ENCODE results near the gene BBS9. TPM values are rescaled to one million over a fixed set of nuclear protein-coding genes. Genes with fewer than 3 reads are reported as not detected.

Gene BBS9
- polyA plus RNA-seq, 1 donor, result 8.8 TPM

DNA sequence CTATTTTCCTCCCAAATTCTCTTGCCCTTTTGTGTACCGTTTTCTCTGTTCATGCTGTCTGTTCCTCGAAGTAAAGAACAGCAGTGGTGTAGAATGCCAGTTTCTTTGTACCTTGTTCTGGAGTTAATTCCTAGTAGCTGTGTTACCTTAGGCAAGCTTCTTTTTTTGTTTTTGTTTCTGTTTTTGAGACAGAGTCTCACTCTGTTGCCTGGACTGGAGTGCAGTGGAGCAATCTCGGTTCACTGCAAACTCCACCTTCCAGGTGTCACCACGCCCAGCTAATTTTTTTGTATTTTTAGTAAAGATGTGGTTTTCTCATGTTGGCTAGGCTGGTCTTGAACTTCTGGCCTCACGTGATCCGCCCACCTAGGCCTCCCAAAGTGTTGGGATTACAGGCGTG, 221.2 kb downstream of the BBS9 start:
- Histone ChIP-seq H3K4me3 (ENCODE audit: low read length) (no peak overlapping the region), H3K27ac (ENCODE audit: low read length) (no peak overlapping the region), H3K27me3 (ENCODE audit: control insufficient read depth, insufficient read depth, low read length) (no peaks in the 10 kb centered on the region), H3K4me1 (ENCODE audit: control insufficient read depth, insufficient read depth, low read length) (no peaks in the 10 kb centered on the region), H3K36me3 (ENCODE audit: control insufficient read depth, insufficient read depth, low read length) (no peaks in the 10 kb centered on the region), H3K9me3 (ENCODE audit: control insufficient read depth, low read depth, low read length) (no peaks in the 10 kb centered on the region)
- 92% methylated on average over 2 of the region's 7 CpGs for WGBS (ENCODE audit: insufficient coverage, low lambda C conversion rate)
- no peak for DNase-seq

DNA sequence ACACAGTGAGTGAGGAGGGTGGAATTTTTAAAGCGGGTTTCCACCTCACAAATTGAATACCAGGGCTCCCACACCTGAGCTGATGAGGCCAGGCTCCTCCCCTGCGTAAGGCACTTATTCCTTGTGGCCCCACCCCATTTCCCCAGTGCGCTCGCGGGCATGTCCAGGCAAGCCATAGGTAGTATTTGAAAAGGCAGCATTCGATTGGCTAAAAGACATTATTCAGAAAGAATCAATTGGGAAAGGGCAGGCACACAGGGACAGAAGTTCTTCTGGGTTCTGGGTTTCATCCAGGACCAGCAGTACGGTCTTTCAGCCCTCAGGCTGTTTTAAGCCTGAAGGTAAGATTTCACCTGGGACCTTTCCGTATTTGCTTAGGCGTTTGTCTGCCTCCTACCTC, 222.3 kb downstream of the BBS9 start:
- DNase-seq, result no peak
- no peaks in the 10 kb centered on the region for H3K9me3 ChIP-seq (ENCODE audit: control insufficient read depth, low read depth, low read length)
- no peak overlapping the region for H3K27ac ChIP-seq (ENCODE audit: low read length)
- H3K27me3 ChIP-seq (ENCODE audit: control insufficient read depth, insufficient read depth, low read length), result no peaks in the 10 kb centered on the region
- H3K36me3 ChIP-seq (ENCODE audit: control insufficient read depth, insufficient read depth, low read length), result no peaks in the 10 kb centered on the region
- 100% methylated on average over 1 of the region's 9 CpGs for WGBS (ENCODE audit: insufficient coverage, low lambda C conversion rate)
- H3K4me3 ChIP-seq (ENCODE audit: low read length), result no peak overlapping the region
- H3K4me1 ChIP-seq (ENCODE audit: control insufficient read depth, insufficient read depth, low read length), result no peaks in the 10 kb centered on the region

DNA sequence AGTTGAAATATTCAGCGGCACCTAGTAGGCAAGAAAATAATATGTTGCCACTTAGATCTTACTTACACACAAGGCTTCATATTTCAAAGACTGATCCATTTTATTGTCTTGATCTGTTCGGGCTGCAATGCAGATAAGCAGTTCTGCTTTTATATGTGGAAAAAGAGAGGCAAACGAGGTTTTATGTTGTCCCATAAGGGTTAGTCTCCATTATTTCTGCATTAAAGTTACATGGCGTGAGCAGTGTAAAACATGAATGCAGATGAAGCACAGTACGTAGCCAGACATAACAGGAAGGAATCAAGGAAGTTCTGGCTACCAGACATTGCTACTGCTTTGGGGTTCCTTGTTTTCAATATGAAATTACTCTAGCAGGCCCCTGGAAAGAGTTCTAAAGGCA, 224.8 kb downstream of the BBS9 start:
- no peak overlapping the region for H3K4me3 ChIP-seq (ENCODE audit: low read length)
- no peaks in the 10 kb centered on the region for H3K4me1 ChIP-seq (ENCODE audit: control insufficient read depth, insufficient read depth, low read length)
- WGBS (ENCODE audit: insufficient coverage, low lambda C conversion rate), result 100% methylated on average over 1 of the region's 5 CpGs
- H3K36me3 ChIP-seq (ENCODE audit: control insufficient read depth, insufficient read depth, low read length), result no peaks in the 10 kb centered on the region
- H3K27ac ChIP-seq (ENCODE audit: low read length), result no peak overlapping the region
- no peaks in the 10 kb centered on the region for H3K27me3 ChIP-seq (ENCODE audit: control insufficient read depth, insufficient read depth, low read length)
- H3K9me3 ChIP-seq (ENCODE audit: control insufficient read depth, low read depth, low read length), result no peaks in the 10 kb centered on the region
- no peak for DNase-seq

DNA sequence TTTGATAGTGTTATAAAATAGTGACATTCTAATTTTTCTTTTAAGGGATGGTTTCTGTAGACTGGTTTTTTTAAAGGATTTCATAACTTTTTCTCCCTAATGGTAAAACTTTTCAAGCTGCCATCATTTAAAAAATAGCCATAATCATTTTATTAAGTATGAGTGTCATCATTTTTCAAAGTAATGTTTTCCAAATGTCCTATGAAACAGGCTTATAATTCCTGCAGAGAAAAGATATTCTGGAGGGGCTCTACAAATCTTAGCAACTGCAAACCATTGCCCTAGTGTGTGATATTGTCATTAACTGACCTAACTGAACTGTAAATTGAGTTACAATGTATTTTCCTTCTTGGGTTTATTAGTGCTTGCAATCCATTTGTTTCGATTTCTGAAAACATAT, 226.0 kb downstream of the BBS9 start:
- H3K4me3 ChIP-seq (ENCODE audit: low read length), result no peak overlapping the region
- H3K36me3 ChIP-seq (ENCODE audit: control insufficient read depth, insufficient read depth, low read length), result no peaks in the 10 kb centered on the region
- H3K9me3 ChIP-seq (ENCODE audit: control insufficient read depth, low read depth, low read length), result no peaks in the 10 kb centered on the region
- no peak overlapping the region for H3K27ac ChIP-seq (ENCODE audit: low read length)
- DNase-seq, result no peak
- no peaks in the 10 kb centered on the region for H3K4me1 ChIP-seq (ENCODE audit: control insufficient read depth, insufficient read depth, low read length)
- WGBS (ENCODE audit: insufficient coverage, low lambda C conversion rate), result no CpG with 5 or more reads among the region's 1 CpG
- no peaks in the 10 kb centered on the region for H3K27me3 ChIP-seq (ENCODE audit: control insufficient read depth, insufficient read depth, low read length)

DNA sequence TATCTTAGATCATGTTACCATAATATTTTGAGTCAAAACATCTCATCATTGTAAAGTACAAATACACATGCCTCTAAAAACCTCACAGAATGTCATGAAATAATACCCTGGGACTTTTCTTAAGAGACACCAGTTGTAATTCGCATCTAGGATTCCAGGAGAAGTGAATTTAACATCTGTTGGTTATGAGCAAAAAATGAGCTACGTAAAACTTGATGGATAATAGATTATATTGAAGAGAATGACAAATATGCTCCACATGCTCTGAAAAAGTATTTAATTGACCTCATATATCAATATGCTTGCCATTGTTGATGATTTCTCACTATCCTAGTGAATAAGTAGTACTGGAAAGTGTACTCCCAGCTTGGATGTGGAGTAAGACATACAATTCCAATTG, 227.0 kb downstream of the BBS9 start:
- Histone ChIP-seq H3K4me3 (ENCODE audit: low read length) (no peak overlapping the region), H3K4me1 (ENCODE audit: control insufficient read depth, insufficient read depth, low read length) (no peaks in the 10 kb centered on the region), H3K27ac (ENCODE audit: low read length) (no peak overlapping the region), H3K9me3 (ENCODE audit: control insufficient read depth, low read depth, low read length) (no peaks in the 10 kb centered on the region), H3K36me3 (ENCODE audit: control insufficient read depth, insufficient read depth, low read length) (no peaks in the 10 kb centered on the region), H3K27me3 (ENCODE audit: control insufficient read depth, insufficient read depth, low read length) (no peaks in the 10 kb centered on the region)
- DNase-seq, result no peak
- 92% methylated on average over 2 of the region's 2 CpGs for WGBS (ENCODE audit: insufficient coverage, low lambda C conversion rate)

DNA sequence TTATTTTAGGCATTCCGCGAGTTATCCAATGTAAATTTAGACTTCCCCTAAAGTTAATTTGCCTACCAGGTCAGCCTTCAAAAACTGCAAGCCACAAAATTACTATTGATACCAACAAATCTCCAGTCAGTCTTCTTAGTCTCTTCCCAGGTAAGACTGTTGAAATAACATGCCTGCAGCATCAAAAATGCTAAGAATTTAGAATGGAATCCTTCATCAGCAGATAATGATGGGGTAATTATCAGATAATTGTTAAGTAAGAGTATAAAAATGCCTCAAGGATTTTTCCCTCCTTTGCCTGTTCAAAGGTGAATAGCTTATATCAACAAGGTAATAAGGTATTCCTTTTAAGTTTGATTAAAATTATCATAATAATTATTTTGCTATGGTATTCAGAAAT, 228.5 kb downstream of the BBS9 start:
- Histone ChIP-seq H3K9me3 (ENCODE audit: control insufficient read depth, low read depth, low read length) (no peaks in the 10 kb centered on the region), H3K4me3 (ENCODE audit: low read length) (no peak overlapping the region), H3K27me3 (ENCODE audit: control insufficient read depth, insufficient read depth, low read length) (no peaks in the 10 kb centered on the region), H3K27ac (ENCODE audit: low read length) (no peak overlapping the region), H3K36me3 (ENCODE audit: control insufficient read depth, insufficient read depth, low read length) (no peaks in the 10 kb centered on the region), H3K4me1 (ENCODE audit: control insufficient read depth, insufficient read depth, low read length) (no peaks in the 10 kb centered on the region)
- WGBS (ENCODE audit: insufficient coverage, low lambda C conversion rate), result 100% methylated on average over 2 of the region's 2 CpGs
- no peak for DNase-seq

DNA sequence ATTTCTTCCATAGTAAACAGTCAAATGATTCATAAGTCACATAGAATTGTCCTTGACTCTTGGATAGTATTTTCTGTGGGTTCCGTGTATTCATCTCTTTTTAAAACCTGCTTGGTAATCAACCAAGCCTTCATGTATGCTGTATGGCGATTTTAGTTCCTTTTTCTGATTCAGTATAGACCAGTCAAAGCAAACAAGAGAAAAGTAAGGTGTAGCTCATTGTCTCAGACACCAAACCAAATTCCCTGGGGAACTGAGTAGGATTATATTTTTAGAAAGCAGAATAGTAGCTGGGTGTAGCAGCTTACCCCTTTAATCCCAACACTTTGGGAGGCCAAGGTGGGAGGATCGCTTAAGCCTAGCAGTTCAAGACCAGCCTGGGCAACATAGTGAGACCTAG, 240.5 kb downstream of the BBS9 start:
- Histone ChIP-seq H3K36me3 (ENCODE audit: control insufficient read depth, insufficient read depth, low read length) (no peaks in the 10 kb centered on the region), H3K27ac (ENCODE audit: low read length) (no peak overlapping the region), H3K27me3 (ENCODE audit: control insufficient read depth, insufficient read depth, low read length) (no peaks in the 10 kb centered on the region), H3K9me3 (ENCODE audit: control insufficient read depth, low read depth, low read length) (peaks cover 2% of the 10 kb centered on the region), H3K4me1 (ENCODE audit: control insufficient read depth, insufficient read depth, low read length) (no peaks in the 10 kb centered on the region), H3K4me3 (ENCODE audit: low read length) (no peak overlapping the region)
- no peak for DNase-seq
- WGBS (ENCODE audit: insufficient coverage, low lambda C conversion rate), result 100% methylated on average over 1 of the region's 3 CpGs

DNA sequence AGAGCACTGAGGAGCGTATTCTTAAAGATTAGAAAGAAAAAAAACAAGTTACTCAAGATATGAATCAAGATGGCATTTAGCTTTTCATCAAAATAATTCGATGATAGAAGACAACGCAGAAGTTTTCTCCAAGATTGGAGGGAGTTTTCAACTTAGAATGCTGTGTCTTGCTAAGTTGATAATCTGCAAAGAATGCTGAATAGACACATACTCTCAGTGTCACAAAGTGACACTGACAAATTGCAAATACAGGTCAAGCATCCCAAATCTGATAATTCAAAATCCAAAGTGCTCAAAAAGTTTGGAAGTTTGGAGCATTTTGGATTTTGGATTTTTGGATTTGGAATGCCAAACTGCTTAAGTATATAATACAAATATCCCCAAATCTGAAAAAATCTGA, 243.8 kb downstream of the BBS9 start:
- 86% methylated on average over 2 of the region's 3 CpGs for WGBS (ENCODE audit: insufficient coverage, low lambda C conversion rate)
- Histone ChIP-seq H3K4me1 (ENCODE audit: control insufficient read depth, insufficient read depth, low read length) (no peaks in the 10 kb centered on the region), H3K36me3 (ENCODE audit: control insufficient read depth, insufficient read depth, low read length) (no peaks in the 10 kb centered on the region), H3K4me3 (ENCODE audit: low read length) (no peak overlapping the region), H3K9me3 (ENCODE audit: control insufficient read depth, low read depth, low read length) (no peaks in the 10 kb centered on the region), H3K27me3 (ENCODE audit: control insufficient read depth, insufficient read depth, low read length) (no peaks in the 10 kb centered on the region), H3K27ac (ENCODE audit: low read length) (no peak overlapping the region)
- DNase-seq, result no peak

DNA sequence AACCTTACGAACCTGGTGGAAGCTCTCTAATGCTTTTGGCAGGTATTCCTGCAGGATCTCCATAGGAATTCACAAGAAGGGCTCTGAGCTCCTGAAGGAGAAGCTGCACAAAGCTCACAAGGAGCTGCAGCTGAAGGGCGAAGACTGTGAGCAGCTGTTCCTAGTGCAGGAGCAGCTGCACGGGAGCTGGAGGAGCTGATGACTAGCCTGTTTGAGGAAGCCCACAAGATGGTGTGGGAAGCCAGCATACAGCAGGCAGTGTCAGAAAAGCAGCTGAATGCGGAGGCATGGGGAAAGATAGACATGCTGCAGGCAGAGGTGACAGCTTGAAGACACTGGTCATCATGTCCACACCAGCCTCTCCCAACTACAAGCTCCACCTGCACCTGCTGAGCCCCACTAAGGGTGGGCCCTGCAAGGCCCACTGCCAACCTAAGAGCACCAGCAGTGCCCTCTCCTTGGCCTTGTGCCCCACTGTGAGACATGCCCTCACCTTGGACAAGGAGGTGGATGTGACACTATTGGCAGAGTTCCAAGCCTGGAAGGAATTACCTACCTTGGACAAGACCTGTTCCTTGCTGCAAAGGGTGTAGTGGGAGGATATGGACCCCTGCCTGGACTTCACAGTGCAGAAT, 250.6 kb downstream of the BBS9 start:
- WGBS (ENCODE audit: insufficient coverage, low lambda C conversion rate), result no CpG with 5 or more reads among the region's 4 CpGs
- H3K27ac ChIP-seq (ENCODE audit: low read length), result no peak overlapping the region
- no peaks in the 10 kb centered on the region for H3K9me3 ChIP-seq (ENCODE audit: control insufficient read depth, low read depth, low read length)
- peaks cover 10% of the 10 kb centered on the region for H3K36me3 ChIP-seq (ENCODE audit: control insufficient read depth, insufficient read depth, low read length)
- no peaks in the 10 kb centered on the region for H3K27me3 ChIP-seq (ENCODE audit: control insufficient read depth, insufficient read depth, low read length)
- H3K4me3 ChIP-seq (ENCODE audit: low read length), result no peak overlapping the region
- H3K4me1 ChIP-seq (ENCODE audit: control insufficient read depth, insufficient read depth, low read length), result no peaks in the 10 kb centered on the region
- no peak for DNase-seq

DNA sequence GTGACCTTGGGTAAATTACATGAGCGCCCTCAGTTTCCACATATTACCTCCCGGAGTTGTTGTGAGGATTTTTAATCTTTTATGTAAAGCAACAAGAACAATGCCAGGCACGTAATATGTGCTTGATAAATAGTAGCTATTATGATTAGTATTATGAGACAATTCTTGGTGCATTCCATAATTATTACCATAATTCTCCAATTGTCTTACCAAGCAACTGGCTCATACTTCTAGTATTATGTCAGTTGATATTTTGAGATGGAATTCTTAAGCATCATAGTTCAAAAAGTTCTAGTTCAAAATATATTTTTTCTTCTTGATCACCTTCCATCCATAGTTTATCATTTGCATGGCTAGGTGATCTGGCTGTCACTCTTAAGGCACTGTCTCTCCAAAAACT, 259.0 kb downstream of the BBS9 start:
- H3K27me3 ChIP-seq (ENCODE audit: control insufficient read depth, insufficient read depth, low read length), result no peaks in the 10 kb centered on the region
- H3K9me3 ChIP-seq (ENCODE audit: control insufficient read depth, low read depth, low read length), result no peaks in the 10 kb centered on the region
- H3K36me3 ChIP-seq (ENCODE audit: control insufficient read depth, insufficient read depth, low read length), result peaks cover 2% of the 10 kb centered on the region
- H3K27ac ChIP-seq (ENCODE audit: low read length), result no peak overlapping the region
- no CpG with 5 or more reads among the region's 3 CpGs for WGBS (ENCODE audit: insufficient coverage, low lambda C conversion rate)
- H3K4me1 ChIP-seq (ENCODE audit: control insufficient read depth, insufficient read depth, low read length), result no peaks in the 10 kb centered on the region
- DNase-seq, result no peak
- H3K4me3 ChIP-seq (ENCODE audit: low read length), result no peak overlapping the region

DNA sequence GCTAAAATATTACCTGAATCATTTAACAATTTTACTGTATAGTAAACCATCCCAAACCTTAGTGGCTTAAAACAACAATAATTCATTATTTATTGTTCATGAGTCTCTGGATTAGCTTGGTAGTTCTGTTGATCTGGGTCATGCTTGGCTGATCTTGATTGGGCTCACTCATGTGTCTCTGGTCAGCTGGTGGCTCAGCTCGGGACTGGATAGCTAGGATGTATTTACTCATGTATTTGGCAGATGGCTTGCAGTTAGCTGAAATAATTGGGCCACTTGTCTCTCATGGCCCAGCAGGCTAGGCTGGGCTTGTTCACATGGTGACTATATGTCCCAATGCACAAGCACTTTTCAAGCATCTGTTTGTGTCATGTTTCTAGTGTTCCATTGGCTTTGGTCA, 262.8 kb downstream of the BBS9 start:
- H3K27ac ChIP-seq (ENCODE audit: low read length), result no peak overlapping the region
- no peaks in the 10 kb centered on the region for H3K4me1 ChIP-seq (ENCODE audit: control insufficient read depth, insufficient read depth, low read length)
- WGBS (ENCODE audit: insufficient coverage, low lambda C conversion rate), result no CpG with 5 or more reads among the region's 1 CpG
- H3K4me3 ChIP-seq (ENCODE audit: low read length), result no peak overlapping the region
- H3K36me3 ChIP-seq (ENCODE audit: control insufficient read depth, insufficient read depth, low read length), result peaks cover 2% of the 10 kb centered on the region
- no peaks in the 10 kb centered on the region for H3K9me3 ChIP-seq (ENCODE audit: control insufficient read depth, low read depth, low read length)
- no peaks in the 10 kb centered on the region for H3K27me3 ChIP-seq (ENCODE audit: control insufficient read depth, insufficient read depth, low read length)
- no peak for DNase-seq

Measured in large intestine (tissue), 3 donors.